Smooth muscle cell (in vitro differentiated cells): ENCODE results near the gene C5orf47. TPM values are rescaled to one million over a fixed set of nuclear protein-coding genes. Genes with fewer than 3 reads are reported as not detected.

Experiments used
- DNase-seq: peaks from one replicate; lab custom pipeline; 2025; ENCODE audit not compliant: unreplicated experiment; lab: John Stamatoyannopoulos, UW
- H2AFZ ChIP-seq: fragments of 200-600 bp; sonication (generic); 2 replicates; pipeline ENCODE4 v1.6.0; 2016; ENCODE audit warnings: antibody characterized with exemption, low read depth, mild to moderate bottlenecking
- H3F3A ChIP-seq: fragments of 200-600 bp; sonication (generic); 2 replicates; pipeline ENCODE4 v1.6.0; 2017; ENCODE audit warnings: antibody characterized with exemption, low read depth
- H3K27ac ChIP-seq: fragments of 200-600 bp; sonication (generic); 2 replicates; pipeline ENCODE4 v1.5.1; 2016; ENCODE audit warnings: low read depth, mild to moderate bottlenecking
- H3K27me3 ChIP-seq: fragments of 200-600 bp; sonication (generic); 2 replicates; pipeline ENCODE4 v1.6.1; 2016; ENCODE audit warnings: low read depth, mild to moderate bottlenecking
- H3K36me3 ChIP-seq: fragments of 200-600 bp; sonication (generic); 2 replicates; pipeline ENCODE4 v1.5.1; 2016; ENCODE audit warnings: low read depth
- H3K4me1 ChIP-seq: fragments of 200-600 bp; sonication (generic); 2 replicates; pipeline ENCODE4 v1.5.1; 2016; ENCODE audit warnings: low read depth
- H3K4me2 ChIP-seq: fragments of 200-600 bp; sonication (generic); 2 replicates; pipeline ENCODE4 v1.6.0; 2016; ENCODE audit warnings: mild to moderate bottlenecking
- H3K4me3 ChIP-seq: fragments of 200-600 bp; sonication (generic); 2 replicates; pipeline ENCODE4 v1.5.1; 2016; ENCODE audit warnings: mild to moderate bottlenecking
- H3K79me2 ChIP-seq: fragments of 200-600 bp; sonication (generic); 2 replicates; pipeline ENCODE4 v1.6.0; 2016; ENCODE audit warnings: low read depth, mild to moderate bottlenecking
- H3K9ac ChIP-seq: fragments of 200-600 bp; sonication (generic); 2 replicates; pipeline ENCODE4 v1.6.0; 2016; ENCODE audit warnings: low read depth
- H3K9me3 ChIP-seq: fragments of 200-600 bp; sonication (generic); replicated peaks from 2 replicates; pipeline ENCODE4 v1.5.1; 2016; ENCODE audit warnings: low read depth
- H4K20me1 ChIP-seq: fragments of 200-600 bp; sonication (generic); 2 replicates; pipeline ENCODE4 v1.6.0; 2016; ENCODE audit warnings: low read depth
- WGBS: methylation state at CpG from one replicate; pipeline ENCODE4 v1.1.7; 2016; ENCODE audit warnings: low lambda C conversion rate; 5-methylcytosine and 5-hydroxymethylcytosine counted together
- polyA plus RNA-seq: library from polyadenylated mRNA; unstranded; fragments of >200 nt; fragmentation: Nextera tagmentation; extraction: Ambion mirVana; gene quantifications from 2 replicates; pipeline ENCODE4 v1.2.1, GENCODE V29; 2016
- total RNA-seq: library from RNA; depleted of rRNA; stranded (reverse); fragments of >200 nt; gene quantifications from 2 replicates; pipeline ENCODE4 v1.2.3, GENCODE V29; 2014
- TF ChIP-seq, protein P1 (sequence below): fragments of 200-600 bp; sonication (generic); IDR thresholded peaks from 2 replicates; pipeline ENCODE4 v1.5.1; 2017; ENCODE audit warnings: borderline replicate concordance, mild to moderate bottlenecking, antibody characterized with exemption; ENCODE audit not compliant: insufficient read depth, poor library complexity, severe bottlenecking

Gene C5orf47, protein sequence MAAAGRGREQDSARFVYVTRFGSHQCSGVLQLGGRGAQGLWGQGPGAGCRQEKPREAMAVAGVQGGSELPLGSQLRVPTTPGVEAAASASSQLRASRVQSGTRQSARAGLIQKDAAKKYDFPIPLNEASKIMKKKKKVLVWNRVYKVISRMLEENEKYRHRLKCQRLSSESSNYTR
- total RNA-seq = not detected in 2 replicates
- polyA plus RNA-seq = not detected in 2 replicates

DNA sequence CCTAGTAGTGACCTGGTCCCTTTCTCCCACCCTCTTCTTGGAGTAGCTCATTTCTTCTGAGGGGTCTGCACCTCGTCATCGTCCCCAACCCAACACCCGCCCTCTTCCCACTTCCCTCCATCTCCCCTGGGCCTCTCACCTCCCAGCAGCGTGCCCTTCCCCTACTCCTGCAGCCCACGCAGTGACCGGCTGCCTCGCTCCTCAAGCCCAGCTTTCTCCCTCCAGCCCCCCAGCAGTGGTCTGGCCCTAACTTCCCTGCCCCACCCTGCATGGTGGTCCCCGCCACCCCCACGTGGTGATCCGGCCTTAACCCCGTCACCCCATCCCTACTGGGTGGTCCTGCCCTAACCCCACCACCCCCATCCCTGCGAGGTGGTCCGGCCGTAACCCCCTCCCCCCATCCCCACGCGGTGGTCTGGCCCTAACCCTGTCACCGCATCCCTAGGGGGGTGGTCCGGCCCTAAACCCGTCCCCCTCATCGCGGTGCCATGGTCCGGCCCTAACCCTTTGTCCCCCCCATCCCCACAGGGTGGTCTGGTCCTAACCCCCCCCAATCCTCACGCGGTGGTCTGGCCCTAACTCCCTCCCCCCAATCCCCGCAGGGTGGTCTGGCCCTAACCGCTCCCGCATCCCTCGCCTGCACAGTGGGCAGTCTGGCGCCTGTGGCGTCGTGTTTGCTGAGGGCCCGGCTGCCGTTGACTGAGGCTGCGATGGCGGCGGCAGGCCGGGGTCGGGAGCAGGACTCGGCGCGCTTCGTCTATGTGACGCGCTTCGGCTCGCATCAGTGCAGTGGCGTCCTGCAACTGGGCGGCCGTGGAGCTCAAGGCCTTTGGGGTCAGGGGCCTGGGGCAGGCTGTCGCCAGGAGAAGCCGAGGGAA, at the start of gene C5orf47:
Gene C5orf47 (plus strand): TSS at position 617 of the 878 bp plus-strand sequence. CDS start 94 bp downstream, at position 711.
- H3K79me2 ChIP-seq = no peaks in the 10 kb centered on the region
- H3K36me3 ChIP-seq = no peaks in the 10 kb centered on the region
- H4K20me1 ChIP-seq = no peaks in the 10 kb centered on the region
- no peak within 1 kb of the TSS for H3K4me2 ChIP-seq
- WGBS = 95% methylated on average over 36 of the region's 51 CpGs
- H3K27me3 ChIP-seq = no peaks in the 10 kb centered on the region
- DNase-seq = no peak
- no peak within 1 kb of the TSS for H3K27ac ChIP-seq
- no peaks in the 10 kb centered on the region for H3K4me1 ChIP-seq
- H3F3A ChIP-seq = no peaks in the 10 kb centered on the region
- no peaks in the 10 kb centered on the region for H3K9me3 ChIP-seq
- H3K4me3 ChIP-seq = no peak within 1 kb of the TSS
- no peak within 1 kb of the TSS for H3K9ac ChIP-seq
- no peak within 1 kb of the TSS for H2AFZ ChIP-seq
- TF ChIP-seq, protein P1, sequence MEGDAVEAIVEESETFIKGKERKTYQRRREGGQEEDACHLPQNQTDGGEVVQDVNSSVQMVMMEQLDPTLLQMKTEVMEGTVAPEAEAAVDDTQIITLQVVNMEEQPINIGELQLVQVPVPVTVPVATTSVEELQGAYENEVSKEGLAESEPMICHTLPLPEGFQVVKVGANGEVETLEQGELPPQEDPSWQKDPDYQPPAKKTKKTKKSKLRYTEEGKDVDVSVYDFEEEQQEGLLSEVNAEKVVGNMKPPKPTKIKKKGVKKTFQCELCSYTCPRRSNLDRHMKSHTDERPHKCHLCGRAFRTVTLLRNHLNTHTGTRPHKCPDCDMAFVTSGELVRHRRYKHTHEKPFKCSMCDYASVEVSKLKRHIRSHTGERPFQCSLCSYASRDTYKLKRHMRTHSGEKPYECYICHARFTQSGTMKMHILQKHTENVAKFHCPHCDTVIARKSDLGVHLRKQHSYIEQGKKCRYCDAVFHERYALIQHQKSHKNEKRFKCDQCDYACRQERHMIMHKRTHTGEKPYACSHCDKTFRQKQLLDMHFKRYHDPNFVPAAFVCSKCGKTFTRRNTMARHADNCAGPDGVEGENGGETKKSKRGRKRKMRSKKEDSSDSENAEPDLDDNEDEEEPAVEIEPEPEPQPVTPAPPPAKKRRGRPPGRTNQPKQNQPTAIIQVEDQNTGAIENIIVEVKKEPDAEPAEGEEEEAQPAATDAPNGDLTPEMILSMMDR = no peak

- H3K4me1 ChIP-seq = peaks cover 21% of the 10 kb centered on the region
- no peak overlapping the region for H3K9ac ChIP-seq
- H2AFZ ChIP-seq = no peak overlapping the region
- no peaks in the 10 kb centered on the region for H3K9me3 ChIP-seq
- H3K4me2 ChIP-seq = no peak overlapping the region
- H3K27ac ChIP-seq = no peak overlapping the region
- H3K4me3 ChIP-seq = no peak overlapping the region
- no peak for DNase-seq
- TF ChIP-seq, protein P1 = no peak
- H3F3A ChIP-seq = no peaks in the 10 kb centered on the region
- H3K27me3 ChIP-seq = no peaks in the 10 kb centered on the region
- peaks cover 9% of the 10 kb centered on the region for H3K79me2 ChIP-seq
- H4K20me1 ChIP-seq = peaks cover 81% of the 10 kb centered on the region
- H3K36me3 ChIP-seq = no peaks in the 10 kb centered on the region
- 90% methylated on average over 2 of the region's 2 CpGs for WGBS
Measured at GRCh38 chr5:173940269-173940668, 48.7 kb upstream of the C5orf47 start.

GRCh38 chr5:173941102-173941501, 47.9 kb upstream of the C5orf47 start:
- Histone ChIP-seq H3K27ac (no peak overlapping the region), H3K9me3 (no peaks in the 10 kb centered on the region), H3K36me3 (peaks cover 7% of the 10 kb centered on the region), H3K9ac (no peak overlapping the region), H3K27me3 (no peaks in the 10 kb centered on the region), H3K4me1 (peaks cover 16% of the 10 kb centered on the region), H3K4me3 (no peak overlapping the region), H3F3A (no peaks in the 10 kb centered on the region), H4K20me1 (peaks cover 73% of the 10 kb centered on the region), H3K4me2 (no peak overlapping the region), H2AFZ (no peak overlapping the region), H3K79me2 (peaks cover 9% of the 10 kb centered on the region)
- WGBS = 74% methylated on average over 2 of the region's 2 CpGs
- TF ChIP-seq, protein P1 = no peak
- DNase-seq = no peak
